Coronary artery (tissue), 2 donors: Measurements from ENCODE around the gene WDPCP.

Experiments
- DNase-seq: peaks from one replicate; pipeline ENCODE4 v3.0.0-alpha.2; 2017; ENCODE audit warnings: low spot score
- H3K27ac ChIP-seq, 2 donors: fragments of 200-600 bp; sonication (generic); one replicate each; pipeline ENCODE4 v1.5.1; 2016 to 2019
- H3K4me3 ChIP-seq: fragments of 200-600 bp; sonication (generic); 2 replicates; pipeline ENCODE4 v1.5.1; 2016; ENCODE audit warnings: mild to moderate bottlenecking, moderate library complexity
- CTCF ChIP-seq: fragments of 200-600 bp; sonication (generic); IDR thresholded peaks from one replicate; pipeline ENCODE4 v1.5.1; 2019; ENCODE audit warnings: antibody characterized with exemption

WDPCP gene

GRCh38 chr2:63444565-63445288, 143.6 kb downstream of the WDPCP start:
- no peak for DNase-seq
- H3K27ac ChIP-seq = no peak overlapping the region
- TF ChIP-seq CTCF = no peak
- no peak overlapping the region for H3K4me3 ChIP-seq

- no peak overlapping the region for H3K27ac ChIP-seq
These were observed 147.7 kb downstream of the WDPCP start for GRCh38 chr2:63440612-63441011.

GRCh38 chr2:63438181-63438580, 150.1 kb downstream of the WDPCP start:
- Histone ChIP-seq H3K4me3 (no peak overlapping the region), H3K27ac (no peak overlapping the region)
- no peak for TF ChIP-seq CTCF
- DNase-seq = no peak

More at GRCh38 chr2:63440612-63441011, 147.7 kb downstream of the WDPCP start:
- DNase-seq = no peak
- no peak for TF ChIP-seq CTCF
- no peak overlapping the region for H3K4me3 ChIP-seq

GRCh38 chr2:63436488-63436887, 151.8 kb downstream of the WDPCP start:
- no peak overlapping the region for H3K4me3 ChIP-seq
- TF ChIP-seq CTCF = no peak
- no peak for DNase-seq
- H3K27ac ChIP-seq = no peak overlapping the region

GRCh38 chr2:63435070-63435469, 153.2 kb downstream of the WDPCP start:
- no peak for DNase-seq
- H3K27ac ChIP-seq = no peak overlapping the region
- TF ChIP-seq CTCF = no peak
- H3K4me3 ChIP-seq = no peak overlapping the region

- no peak for DNase-seq
- Histone ChIP-seq H3K27ac (no peak overlapping the region), H3K4me3 (no peak overlapping the region)
- TF ChIP-seq CTCF = no peak
These were observed 154.0 kb downstream of the WDPCP start for GRCh38 chr2:63434024-63435001.
